ENCODE results near the gene NCBP3.

- TF ChIP-seq CREB3L1 (IDR thresholded peaks at IDR 0.05; ENCODE audit: borderline replicate concordance, low read depth) = no peak
- TF ChIP-seq PBX2 (CRISPR knock-in tag; IDR thresholded peaks at IDR 0.05; ENCODE audit: low read depth) = no peak
- no peak for TF ChIP-seq PBX2 (tag; conservative IDR thresholded peaks at IDR 0.05; ENCODE audit: low read depth)
- no peak for TF ChIP-seq HNRNPLL (IDR thresholded peaks at IDR 0.05; ENCODE audit: low read depth, low read length, poor library complexity, severe bottlenecking)
- TF ChIP-seq ELK1 (CRISPR knock-in tag; IDR thresholded peaks at IDR 0.05) = no peak
- no peak for TF ChIP-seq ZNF512 (tag; IDR thresholded peaks at IDR 0.05)
- no peak for TF ChIP-seq POLR2AphosphoS5 (IDR thresholded peaks at IDR 0.05; ENCODE audit: control insufficient read depth, insufficient read depth, low read depth, low read length)
- TF ChIP-seq TCF3 (CRISPR knock-in tag; IDR thresholded peaks at IDR 0.05) = no peak
- TF ChIP-seq RAD21 (CRISPR knock-in tag; conservative IDR thresholded peaks at IDR 0.05 in 1 of 2, IDR thresholded peaks at IDR 0.05 in 1 of 2) = no peak
- TF ChIP-seq TRIM24 (IDR thresholded peaks at IDR 0.05) = no peak
- TF ChIP-seq RFX7 (CRISPR knock-in tag; IDR thresholded peaks at IDR 0.05) = no peak
- no peak for TF ChIP-seq CTCF (IDR thresholded peaks at IDR 0.05 in 2 of 3, conservative IDR thresholded peaks at IDR 0.05 in 1 of 3; ENCODE audit: insufficient read depth in 2 of 3, low read depth in 1 of 3, low read length in 3 of 3)
- TF ChIP-seq PATZ1 (CRISPR knock-in tag; IDR thresholded peaks at IDR 0.05; ENCODE audit: borderline replicate concordance) = no peak
Measured at GRCh38 chr17:3884188-3884587, 38.1 kb upstream of the NCBP3 start.
